HG02884 (cell line): ENCODE results near the gene TLDC2.
"Not testable (repeated sequence)": the region's sequence is repeated elsewhere in the genome, so short reads cannot be mapped to it uniquely, and the experiment has no call there.

ENCODE experiments used
- ATAC-seq: cut with Tn5 transposase; IDR thresholded peaks from one replicate; pipeline ENCODE4 v1.9.1; 2021; ENCODE audit warnings: mild to moderate bottlenecking, moderate library complexity; ENCODE audit not compliant: unreplicated experiment

The TLDC2 gene

GRCh38 chr20:36875702-36876472 lies at the start of gene TLDC2:
Gene TLDC2 (plus strand): TSS chr20:36876138. CDS start chr20:36876175, 37 bp downstream.
- no peak for ATAC-seq

DNA sequence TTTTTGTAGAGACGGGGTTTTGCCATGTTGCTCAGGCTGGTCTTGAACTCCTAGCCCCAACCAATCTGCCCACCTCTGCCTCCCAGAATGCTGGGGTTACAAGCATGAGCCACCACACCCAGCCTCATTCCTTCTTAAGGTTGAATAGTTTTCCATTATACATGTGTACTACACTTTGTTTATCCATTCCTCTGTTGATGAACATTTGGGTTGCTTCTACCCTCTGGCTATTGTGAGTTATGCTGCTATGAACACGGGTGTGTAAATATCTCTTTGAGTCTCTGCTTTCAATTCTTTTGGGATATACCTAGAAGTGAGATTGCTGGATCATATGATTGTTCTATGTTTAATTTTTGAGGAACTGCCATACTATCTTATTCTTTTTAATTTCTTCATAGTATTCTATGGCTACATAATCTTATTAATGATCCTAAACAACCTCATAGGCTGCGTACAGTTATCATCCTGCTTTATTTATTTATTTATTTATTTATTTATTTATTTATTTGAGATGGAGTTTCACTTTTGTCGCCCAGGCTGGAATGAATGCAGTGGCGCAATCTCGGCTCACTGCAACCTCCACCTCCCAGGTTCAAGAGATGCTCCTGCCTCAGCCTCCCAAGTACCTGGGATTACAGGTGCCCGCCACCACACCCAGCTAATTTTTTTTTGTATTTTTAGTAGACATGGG lies 49.2 kb upstream of the TLDC2 start:
- ATAC-seq, result no peak

DNA sequence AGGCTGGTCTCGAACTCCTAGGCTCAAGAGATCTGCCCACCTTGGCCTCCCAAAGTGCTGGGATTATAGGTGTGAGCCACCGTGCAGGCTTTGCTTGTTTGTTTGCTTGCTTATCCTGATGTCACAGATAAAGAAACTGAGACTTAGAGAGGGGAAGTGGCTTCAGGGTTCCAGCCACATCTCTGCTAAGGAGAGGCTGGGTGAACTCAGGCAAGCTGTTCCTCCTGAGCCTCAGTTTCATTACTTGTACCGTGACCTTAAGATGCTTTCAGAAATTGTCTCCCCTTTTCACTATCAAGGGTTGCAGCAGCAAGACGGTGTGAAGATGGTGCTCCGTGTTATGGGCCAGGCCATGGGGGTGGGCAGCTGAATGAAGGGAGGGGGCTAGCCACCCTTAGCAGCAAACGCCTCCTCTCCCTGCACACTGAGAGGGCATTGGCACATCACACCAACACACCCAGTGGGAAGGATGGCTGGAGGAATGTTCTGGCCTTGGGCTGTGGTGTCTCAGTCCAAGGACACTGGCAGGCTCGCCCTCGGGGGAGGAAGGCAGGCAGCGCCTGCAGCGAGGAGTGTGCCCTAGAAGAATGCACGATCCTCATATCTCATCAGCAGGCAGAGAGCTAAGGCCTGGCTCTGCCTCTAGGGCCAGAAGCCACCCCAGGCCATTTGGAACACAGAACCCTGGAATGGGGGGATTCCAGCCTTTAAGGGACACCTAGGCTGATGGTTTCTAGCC lies 48.2 kb upstream of the TLDC2 start:
- ATAC-seq, result peak; percentile 85

- ATAC-seq, result no peak
Measured at GRCh38 chr20:36830791-36831691, 44.9 kb upstream of the TLDC2 start.

GRCh38 chr20:36832791-36833190 lies 43.1 kb upstream of the TLDC2 start:
- ATAC-seq, result no peak

DNA sequence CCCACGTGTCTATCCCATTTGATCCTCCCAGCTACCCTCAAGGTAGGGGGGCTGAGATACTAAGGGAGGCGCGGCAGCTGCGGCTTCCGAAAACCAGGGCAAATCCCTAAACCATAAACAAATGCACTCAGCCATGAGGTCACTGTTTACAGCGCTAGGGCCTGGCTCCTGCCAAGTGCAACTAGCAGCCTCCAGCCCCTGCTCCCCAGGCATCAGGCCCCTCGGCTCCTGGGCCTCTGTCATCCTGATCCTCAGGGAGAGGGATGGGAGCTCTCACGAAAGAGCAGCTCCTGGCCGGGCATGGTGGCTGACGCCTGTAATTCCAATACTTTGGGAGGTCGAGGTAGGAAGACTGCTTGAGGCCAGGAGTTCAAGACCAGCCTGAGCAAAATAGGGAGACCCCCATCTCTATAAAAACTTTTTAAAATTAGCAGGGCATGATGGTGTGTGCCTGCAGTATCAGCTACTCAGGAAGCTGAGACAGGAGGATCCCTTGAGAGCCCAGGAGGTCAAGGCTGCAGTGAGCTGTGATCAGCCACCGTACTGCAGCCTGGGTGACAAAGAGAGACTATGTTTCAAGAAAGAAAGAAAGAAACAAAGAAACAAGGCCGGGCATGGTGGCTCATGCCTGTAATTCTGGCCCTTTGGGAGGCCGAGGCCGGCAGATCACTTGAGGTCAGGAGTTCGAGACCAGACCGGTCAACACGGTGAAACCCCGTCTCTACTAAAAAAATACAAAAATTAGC lies 42.5 kb upstream of the TLDC2 start:
- no peak for ATAC-seq

DNA sequence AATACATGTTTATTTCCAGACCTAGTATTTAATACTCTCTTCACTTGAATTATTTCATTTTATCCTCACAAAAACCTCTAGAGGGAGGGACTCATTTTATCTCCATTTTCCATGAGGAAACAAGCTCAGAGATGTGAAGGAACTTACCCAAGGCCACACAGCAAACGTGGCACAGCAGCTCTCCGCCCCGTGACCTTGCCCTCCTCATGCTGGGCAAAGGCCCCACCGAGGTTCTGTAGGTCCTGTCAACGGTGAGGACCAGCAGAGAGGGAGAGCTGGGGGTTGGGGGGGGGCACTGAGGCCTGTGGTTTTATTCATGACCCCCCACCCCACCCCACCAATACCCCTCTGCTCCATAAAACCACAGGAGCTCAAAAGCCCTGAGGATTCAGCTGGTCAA lies 40.9 kb upstream of the TLDC2 start:
- ATAC-seq, result no peak

GRCh38 chr20:36835453-36836198 lies 40.3 kb upstream of the TLDC2 start:
- peak; percentile 75 for ATAC-seq

DNA sequence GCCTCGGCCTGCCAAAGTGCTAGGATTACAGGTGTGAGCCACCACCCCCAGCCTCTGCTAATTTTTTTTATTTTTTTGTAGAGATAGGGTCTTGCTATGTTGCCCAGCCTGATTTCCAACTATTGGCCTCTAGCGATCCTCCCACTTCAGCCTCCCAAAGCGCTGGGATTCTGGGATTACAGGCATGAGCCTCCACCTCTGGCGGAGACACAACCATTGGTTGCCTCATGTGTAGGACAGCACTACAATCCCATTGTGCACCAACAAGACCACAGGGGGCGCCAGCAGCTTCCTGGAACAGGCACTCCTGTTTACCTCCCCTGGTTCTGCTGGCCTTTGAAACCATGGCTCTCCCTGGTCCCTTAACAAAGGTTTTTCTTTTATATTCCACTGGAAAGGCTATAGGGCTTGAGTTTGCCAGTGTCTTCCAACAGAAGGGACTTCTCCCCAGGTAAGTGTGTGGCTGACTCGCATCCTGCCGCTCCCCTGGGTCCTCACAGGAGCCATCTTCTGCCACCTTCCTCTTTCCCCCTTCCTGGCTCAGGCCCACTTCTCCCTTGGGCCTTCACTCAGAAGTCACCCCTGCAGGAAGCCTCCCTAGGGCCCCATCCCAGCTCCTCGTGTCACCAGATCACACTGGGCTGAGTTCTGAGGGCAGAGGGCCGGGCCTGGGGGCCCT lies 39.2 kb upstream of the TLDC2 start:
- ATAC-seq, result no peak

DNA sequence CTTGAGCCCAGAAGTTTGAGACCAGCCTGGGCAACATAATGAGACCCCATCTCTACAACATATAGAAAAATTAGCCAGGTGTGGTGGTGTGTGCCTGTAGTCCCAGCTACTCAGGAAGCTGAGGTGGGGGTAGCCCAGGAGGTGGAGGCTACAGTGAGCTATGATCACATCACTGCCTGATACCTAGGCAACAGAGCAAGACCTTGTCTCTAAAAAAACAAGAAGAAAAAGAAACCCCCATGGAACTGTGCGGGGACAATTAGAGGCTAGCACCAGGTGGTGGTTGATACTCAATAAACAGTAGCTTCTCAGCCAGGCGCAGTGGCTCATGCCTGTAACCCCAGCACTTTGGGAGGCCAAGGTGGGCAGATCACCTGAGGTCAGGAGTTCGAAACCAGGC lies 37.6 kb upstream of the TLDC2 start:
- ATAC-seq, result not testable (repeated sequence)

GRCh38 chr20:36839150-36839549 lies 36.8 kb upstream of the TLDC2 start:
- ATAC-seq, result no peak

DNA sequence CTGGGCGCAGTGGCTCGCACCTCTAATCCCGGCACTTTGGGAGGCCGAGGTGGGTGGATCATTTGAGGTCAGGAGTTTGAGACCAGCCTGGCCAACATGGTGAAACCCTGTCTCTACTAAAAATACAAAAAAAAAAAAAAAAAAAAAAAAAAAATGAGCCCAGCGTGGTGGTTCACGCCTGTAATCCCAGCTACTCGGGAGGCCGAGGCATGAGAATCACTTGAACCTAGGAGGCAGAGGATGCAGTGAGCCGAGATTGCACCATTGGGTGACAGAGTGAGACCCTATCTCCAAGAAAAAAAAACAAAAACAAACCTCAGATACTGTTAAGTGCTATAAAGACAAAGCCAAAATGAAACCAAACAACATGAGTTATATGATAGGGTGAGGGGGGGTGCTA lies 34.9 kb upstream of the TLDC2 start:
- not testable (repeated sequence) for ATAC-seq

DNA sequence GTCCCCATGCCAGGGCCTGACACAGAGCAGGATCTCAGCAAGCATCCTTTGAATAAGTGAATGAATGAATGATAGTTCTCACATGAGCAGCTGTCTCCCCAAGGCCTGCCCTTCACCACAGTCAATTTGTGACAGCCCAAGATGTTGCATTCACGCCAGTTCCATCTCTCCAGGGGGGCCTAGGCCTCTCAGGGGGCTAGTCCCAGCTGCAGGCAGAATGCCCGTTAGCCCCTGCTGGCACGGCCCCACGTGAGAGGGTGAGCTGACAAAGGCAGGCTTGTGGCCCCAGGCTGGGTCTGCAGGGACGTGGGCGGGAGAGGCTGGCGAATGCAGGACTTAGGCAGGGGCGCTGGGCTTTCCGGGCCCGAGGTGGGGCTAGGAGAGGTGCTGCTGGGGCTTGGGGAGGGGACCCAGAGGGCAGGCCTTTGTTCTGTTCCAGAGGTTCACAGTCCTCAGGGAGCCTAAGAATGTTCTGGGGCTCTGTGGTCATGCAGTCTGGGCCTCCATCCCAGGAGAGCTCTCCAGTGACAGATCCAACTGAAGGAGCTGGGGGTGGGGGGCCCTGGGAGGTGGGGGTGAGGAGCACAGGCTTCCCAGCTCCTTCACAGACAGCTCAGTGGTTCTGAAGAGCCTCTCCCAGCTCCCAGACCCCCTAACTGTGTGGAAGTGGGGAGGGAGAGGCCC lies 30.5 kb upstream of the TLDC2 start:
- ATAC-seq, result no peak

DNA sequence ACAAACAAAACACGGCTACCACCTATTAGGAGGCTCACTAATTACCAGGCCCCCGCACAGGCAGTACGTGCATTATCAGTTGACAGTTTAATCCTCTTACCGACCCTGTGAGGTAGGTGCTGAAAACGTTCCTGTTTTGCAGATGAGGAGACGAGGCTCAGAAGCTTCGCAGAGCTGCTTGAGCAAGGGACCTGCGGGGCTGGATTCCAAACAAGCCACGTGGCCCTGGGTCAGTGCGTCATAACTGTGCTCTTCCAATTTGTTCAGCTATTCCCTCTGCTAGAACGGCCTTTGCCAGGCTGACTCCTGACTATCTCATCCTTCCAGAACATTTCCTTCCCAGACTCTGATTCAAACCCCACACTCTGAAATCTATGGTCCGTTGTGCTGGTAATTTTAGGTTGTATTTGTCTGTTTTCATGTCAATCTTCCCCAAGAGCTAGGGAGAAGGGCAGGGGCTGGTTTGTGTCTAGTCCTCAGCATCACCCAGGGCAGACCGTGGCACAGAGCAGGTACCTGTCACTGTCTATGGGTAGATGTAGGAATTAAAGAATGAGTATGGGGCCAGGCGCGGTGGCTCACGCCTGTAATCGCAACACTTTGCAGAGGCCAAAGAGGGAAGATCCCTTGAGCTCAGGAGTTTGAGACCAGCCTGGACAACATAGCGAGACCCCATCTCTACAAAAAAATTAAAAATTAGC lies 28.8 kb upstream of the TLDC2 start:
- no peak for ATAC-seq

GRCh38 chr20:36847710-36848040 lies 28.3 kb upstream of the TLDC2 start:
- ATAC-seq, result no peak

DNA sequence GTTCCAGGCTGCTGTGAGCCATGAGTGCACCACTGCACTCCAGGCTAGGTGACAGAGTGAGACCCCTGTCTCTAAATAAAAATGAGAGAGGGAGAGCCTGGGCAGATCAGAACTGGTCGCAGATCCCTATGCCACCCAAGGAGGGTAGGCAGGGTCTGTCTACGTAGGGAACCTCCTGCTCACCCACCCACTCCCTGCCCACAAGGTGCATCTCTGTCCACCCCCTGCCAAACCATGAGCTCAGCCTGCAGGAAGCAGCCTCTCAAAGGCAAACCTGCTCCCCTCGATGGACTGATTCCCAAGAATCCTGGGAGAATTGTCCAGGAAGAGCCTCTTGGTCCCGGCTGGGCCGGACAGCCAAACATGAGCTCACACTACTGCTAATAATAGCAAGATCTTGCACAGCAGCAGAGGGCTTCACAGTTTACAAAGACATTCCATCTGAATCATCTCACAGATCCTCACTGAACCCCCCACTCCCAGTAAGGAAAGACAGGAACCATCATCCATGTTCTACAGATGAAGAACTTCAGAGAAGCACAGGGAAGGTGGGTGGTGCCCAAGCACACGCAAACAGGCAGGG lies 27.8 kb upstream of the TLDC2 start:
- ATAC-seq, result no peak

- ATAC-seq, result no peak
Measured at GRCh38 chr20:36848677-36849076, 27.3 kb upstream of the TLDC2 start.
